WTC11 (cell line): ENCODE results near the gene GPS2. TPM values are rescaled to one million over a fixed set of nuclear protein-coding genes. Genes with fewer than 3 reads are reported as not detected.

Experiments
- ATAC-seq: fragments of 200-7000 bp; cut with Tn5 transposase; 2 replicates; pipeline ENCODE4 v1.10.0; 2021; ENCODE audit warnings: mild to moderate bottlenecking, moderate library complexity
- CTCF ChIA-PET: fragments of 300-600 bp; sonication (Branson Sonifier 250); formaldehyde crosslinking; loops from one replicate; lab custom pipeline; 2021; ENCODE audit warnings: antibody characterized with exemption; lab: Charles Lee
- POLR2A ChIA-PET: fragments of 350-600 bp; sonication (Branson Sonifier 250); formaldehyde crosslinking; loops from one replicate; lab custom pipeline; 2021; ENCODE audit warnings: antibody characterized with exemption; lab: Charles Lee
- DNase-seq: peaks from one replicate; pipeline ENCODE4 v3.0.0; 2021; ENCODE audit warnings: low spot score
- H3K27ac Mint-ChIP-seq: 2 replicates; pipeline ENCODE4 v1.8.0; 2021; ENCODE audit warnings: mixed read lengths
- H3K27me3 Mint-ChIP-seq: 2 replicates; pipeline ENCODE4 v1.8.0; 2021; ENCODE audit warnings: low read depth, mild to moderate bottlenecking, moderate library complexity, mixed read lengths
- H3K36me3 Mint-ChIP-seq: 2 replicates; pipeline ENCODE4 v1.8.0; 2021; ENCODE audit warnings: mixed read lengths
- H3K4me1 Mint-ChIP-seq: 2 replicates; pipeline ENCODE4 v1.8.0; 2022; ENCODE audit warnings: mixed read lengths
- H3K4me3 Mint-ChIP-seq: 2 replicates; pipeline ENCODE4 v1.8.0; 2021; ENCODE audit warnings: mild to moderate bottlenecking, moderate library complexity, mixed read lengths
- H3K9me3 Mint-ChIP-seq: 2 replicates; pipeline ENCODE4 v1.8.0; 2021; ENCODE audit warnings: mixed read lengths
- ATF6 ChIP-seq: sonication (generic); formaldehyde crosslinking; IDR thresholded peaks from 2 replicates; pipeline ENCODE4 v1.8.1; 2023; ENCODE audit warnings: mild to moderate bottlenecking, missing genetic modification reagents
- CREM ChIP-seq: sonication (generic); formaldehyde crosslinking; IDR thresholded peaks from 2 replicates; pipeline ENCODE4 v1.8.1; 2022; ENCODE audit warnings: mild to moderate bottlenecking, missing genetic modification reagents, moderate library complexity
- ELF4 ChIP-seq: sonication (generic); formaldehyde crosslinking; IDR thresholded peaks from 2 replicates; pipeline ENCODE4 v1.8.1; 2022; ENCODE audit warnings: low read depth, mild to moderate bottlenecking, moderate library complexity, missing genetic modification reagents
- ESRRA ChIP-seq: sonication (generic); formaldehyde crosslinking; IDR thresholded peaks from 2 replicates; pipeline ENCODE4 v1.8.1; 2022; ENCODE audit warnings: mild to moderate bottlenecking, missing genetic modification reagents, borderline replicate concordance
- FOXJ3 ChIP-seq: sonication (generic); formaldehyde crosslinking; IDR thresholded peaks from 2 replicates; pipeline ENCODE4 v1.9.0; 2021; ENCODE audit warnings: missing genetic modification reagents, mild to moderate bottlenecking, borderline replicate concordance
- MXD4 ChIP-seq: fragments of 250-450 bp; sonication (Bioruptor Pico); IDR thresholded peaks from 2 replicates; pipeline ENCODE4 v1.8.0; 2021; ENCODE audit warnings: mild to moderate bottlenecking, moderate library complexity, borderline replicate concordance
- NFATC4 ChIP-seq: fragments of 250-450 bp; sonication (Bioruptor Pico); IDR thresholded peaks from 2 replicates; pipeline ENCODE4 v1.9.0; 2021; ENCODE audit warnings: mild to moderate bottlenecking
- NR3C1 ChIP-seq: sonication (generic); formaldehyde crosslinking; conservative IDR thresholded peaks from 2 replicates; pipeline ENCODE4 v1.8.1; 2023; ENCODE audit warnings: low read depth, mild to moderate bottlenecking, missing genetic modification reagents
- SMAD3 ChIP-seq: sonication (generic); formaldehyde crosslinking; IDR thresholded peaks from 2 replicates; pipeline ENCODE4 v1.8.0; 2022; ENCODE audit warnings: missing genetic modification reagents, mild to moderate bottlenecking, borderline replicate concordance
- SMAD4 ChIP-seq: sonication (generic); formaldehyde crosslinking; IDR thresholded peaks from 2 replicates; pipeline ENCODE4 v1.8.0; 2022; ENCODE audit warnings: mild to moderate bottlenecking, missing genetic modification reagents
- TEAD4 ChIP-seq: sonication (generic); formaldehyde crosslinking; IDR thresholded peaks from 2 replicates; pipeline ENCODE4 v1.8.0; 2022; ENCODE audit warnings: mild to moderate bottlenecking, missing genetic modification reagents
- ZBTB21 ChIP-seq: sonication (generic); formaldehyde crosslinking; IDR thresholded peaks from 2 replicates; pipeline ENCODE4 v1.8.1; 2023; ENCODE audit warnings: mild to moderate bottlenecking, missing genetic modification reagents, borderline replicate concordance
- ZMAT4 ChIP-seq: fragments of 250-450 bp; sonication (Bioruptor Pico); IDR thresholded peaks from 2 replicates; pipeline ENCODE4 v1.9.0; 2021; ENCODE audit warnings: mild to moderate bottlenecking
- ZNF219 ChIP-seq: sonication (generic); formaldehyde crosslinking; IDR thresholded peaks from 2 replicates; pipeline ENCODE4 v1.8.0; 2023; ENCODE audit warnings: missing genetic modification reagents, mild to moderate bottlenecking, borderline replicate concordance
- ZNF396 ChIP-seq: fragments of 250-450 bp; sonication (Bioruptor Pico); IDR thresholded peaks from 2 replicates; pipeline ENCODE4 v1.8.0; 2021; ENCODE audit warnings: mild to moderate bottlenecking, moderate library complexity, borderline replicate concordance
- ZNF416 ChIP-seq: fragments of 250-450 bp; sonication (Bioruptor Pico); IDR thresholded peaks from 2 replicates; pipeline ENCODE4 v1.9.0; 2021; ENCODE audit warnings: mild to moderate bottlenecking, inconsistent platforms
- total RNA-seq: library from RNA; stranded (reverse); gene quantifications from 3 replicates; pipeline ENCODE4 v1.2.3, GENCODE V29; 2021
- TF ChIP-seq, protein P1 (sequence below): sonication (generic); formaldehyde crosslinking; IDR thresholded peaks from 2 replicates; pipeline ENCODE4 v1.8.0; 2022; ENCODE audit warnings: mild to moderate bottlenecking, missing genetic modification reagents
- TF ChIP-seq, protein P2 (sequence below): sonication (generic); formaldehyde crosslinking; IDR thresholded peaks from 2 replicates; pipeline ENCODE4 v1.8.1; 2023; ENCODE audit warnings: mild to moderate bottlenecking, missing genetic modification reagents, moderate library complexity
- TF ChIP-seq, protein P3 (sequence below): sonication (generic); formaldehyde crosslinking; IDR thresholded peaks from 2 replicates; pipeline ENCODE4 v1.8.1; 2022; ENCODE audit warnings: mild to moderate bottlenecking, moderate library complexity, missing genetic modification reagents
- TF ChIP-seq, protein P4 (sequence below): sonication (generic); formaldehyde crosslinking; IDR thresholded peaks from 2 replicates; pipeline ENCODE4 v1.8.0; 2022; ENCODE audit warnings: mild to moderate bottlenecking, missing genetic modification reagents
- TF ChIP-seq, protein P5 (sequence below): sonication (generic); formaldehyde crosslinking; IDR thresholded peaks from 2 replicates; pipeline ENCODE4 v1.8.0; 2022; ENCODE audit warnings: mild to moderate bottlenecking, missing genetic modification reagents
- TF ChIP-seq, protein P6 (sequence below): sonication (generic); formaldehyde crosslinking; IDR thresholded peaks from 2 replicates; pipeline ENCODE4 v1.8.1; 2022; ENCODE audit warnings: missing genetic modification reagents, borderline replicate concordance

The GPS2 gene
- total RNA-seq, 1 experiment from 2014 or later, result 55.9 TPM

- TF ChIP-seq SMAD4 (CRISPR knock-in tag) (no peak), ELF4 (CRISPR knock-in tag) (0 out of 2 replicates have a peak, but pooled peaks have one; percentile 55), ZMAT4 (CRISPR knock-in tag) (no peak), FOXJ3 (CRISPR knock-in tag) (no peak)
- TF ChIP-seq, protein P1, sequence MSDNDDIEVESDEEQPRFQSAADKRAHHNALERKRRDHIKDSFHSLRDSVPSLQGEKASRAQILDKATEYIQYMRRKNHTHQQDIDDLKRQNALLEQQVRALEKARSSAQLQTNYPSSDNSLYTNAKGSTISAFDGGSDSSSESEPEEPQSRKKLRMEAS (CRISPR knock-in tag), result peak; percentile 6; the same call in 1 of the 2 replicates
- TF ChIP-seq, protein P2, sequence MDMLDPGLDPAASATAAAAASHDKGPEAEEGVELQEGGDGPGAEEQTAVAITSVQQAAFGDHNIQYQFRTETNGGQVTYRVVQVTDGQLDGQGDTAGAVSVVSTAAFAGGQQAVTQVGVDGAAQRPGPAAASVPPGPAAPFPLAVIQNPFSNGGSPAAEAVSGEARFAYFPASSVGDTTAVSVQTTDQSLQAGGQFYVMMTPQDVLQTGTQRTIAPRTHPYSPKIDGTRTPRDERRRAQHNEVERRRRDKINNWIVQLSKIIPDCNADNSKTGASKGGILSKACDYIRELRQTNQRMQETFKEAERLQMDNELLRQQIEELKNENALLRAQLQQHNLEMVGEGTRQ (CRISPR knock-in tag), result peak; percentile 67
- TF ChIP-seq, protein P3, sequence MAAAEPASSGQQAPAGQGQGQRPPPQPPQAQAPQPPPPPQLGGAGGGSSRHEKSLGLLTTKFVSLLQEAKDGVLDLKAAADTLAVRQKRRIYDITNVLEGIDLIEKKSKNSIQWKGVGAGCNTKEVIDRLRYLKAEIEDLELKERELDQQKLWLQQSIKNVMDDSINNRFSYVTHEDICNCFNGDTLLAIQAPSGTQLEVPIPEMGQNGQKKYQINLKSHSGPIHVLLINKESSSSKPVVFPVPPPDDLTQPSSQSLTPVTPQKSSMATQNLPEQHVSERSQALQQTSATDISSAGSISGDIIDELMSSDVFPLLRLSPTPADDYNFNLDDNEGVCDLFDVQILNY (CRISPR knock-in tag), result peak; percentile 82
- TF ChIP-seq, protein P4, sequence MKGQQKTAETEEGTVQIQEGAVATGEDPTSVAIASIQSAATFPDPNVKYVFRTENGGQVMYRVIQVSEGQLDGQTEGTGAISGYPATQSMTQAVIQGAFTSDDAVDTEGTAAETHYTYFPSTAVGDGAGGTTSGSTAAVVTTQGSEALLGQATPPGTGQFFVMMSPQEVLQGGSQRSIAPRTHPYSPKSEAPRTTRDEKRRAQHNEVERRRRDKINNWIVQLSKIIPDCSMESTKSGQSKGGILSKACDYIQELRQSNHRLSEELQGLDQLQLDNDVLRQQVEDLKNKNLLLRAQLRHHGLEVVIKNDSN (CRISPR knock-in tag), result peak; percentile 67; the same call in 1 of the 2 replicates
Observed at GRCh38 chr17:7281074-7281952, 33.8 kb downstream of the GPS2 start, which contains the start of gene SLC2A4 (continued).

GRCh38 chr17:7280519-7281073 lies 34.6 kb downstream of the GPS2 start:
- DNase-seq (peak; percentile 95), ATAC-seq (peak; percentile 83)
- H3K27me3 Mint-ChIP-seq, result peaks cover 21% of the 10 kb centered on the region
- peak overlapping the region; percentile 82 for H3K4me3 Mint-ChIP-seq
- H3K27ac Mint-ChIP-seq, result peak overlapping the region; percentile 94
- no peaks in the 10 kb centered on the region for H3K36me3 Mint-ChIP-seq
- CTCF ChIA-PET, result interaction anchor here (0.6 to 7.0 kb wide), 36 partner anchors 11 to 423 kb away, joined by 3 to 119 read pairs (median 6); partner anchors contain the start of genes ACADVL, ACAP1, CLDN7 and DLG4
- POLR2A ChIA-PET, result interaction anchor here (0.6 to 1.9 kb wide), 11 partner anchors 16 to 280 kb away, joined by 3 to 8 read pairs (median 4); partner anchors contain the start of genes CLDN7, GABARAP and PHF23
- H3K9me3 Mint-ChIP-seq, result no peaks in the 10 kb centered on the region
- H3K4me1 Mint-ChIP-seq, result peaks cover 20% of the 10 kb centered on the region
- TF ChIP-seq TEAD4 (CRISPR knock-in tag) (no peak), NR3C1 (CRISPR knock-in tag) (no peak), ZBTB21 (no peak), CREM (CRISPR knock-in tag) (no peak), ATF6 (CRISPR knock-in tag) (no peak), FOXJ3 (CRISPR knock-in tag) (no peak), ZNF396 (CRISPR knock-in tag) (no peak), ESRRA (CRISPR knock-in tag) (no peak), SMAD3 (CRISPR knock-in tag) (no peak), ZNF219 (CRISPR knock-in tag) (no peak), MXD4 (CRISPR knock-in tag) (no peak), ZNF416 (CRISPR knock-in tag) (no peak), NFATC4 (CRISPR knock-in tag) (no peak)
- TF ChIP-seq, protein P4 (CRISPR knock-in tag), result no peak
- TF ChIP-seq, protein P5, sequence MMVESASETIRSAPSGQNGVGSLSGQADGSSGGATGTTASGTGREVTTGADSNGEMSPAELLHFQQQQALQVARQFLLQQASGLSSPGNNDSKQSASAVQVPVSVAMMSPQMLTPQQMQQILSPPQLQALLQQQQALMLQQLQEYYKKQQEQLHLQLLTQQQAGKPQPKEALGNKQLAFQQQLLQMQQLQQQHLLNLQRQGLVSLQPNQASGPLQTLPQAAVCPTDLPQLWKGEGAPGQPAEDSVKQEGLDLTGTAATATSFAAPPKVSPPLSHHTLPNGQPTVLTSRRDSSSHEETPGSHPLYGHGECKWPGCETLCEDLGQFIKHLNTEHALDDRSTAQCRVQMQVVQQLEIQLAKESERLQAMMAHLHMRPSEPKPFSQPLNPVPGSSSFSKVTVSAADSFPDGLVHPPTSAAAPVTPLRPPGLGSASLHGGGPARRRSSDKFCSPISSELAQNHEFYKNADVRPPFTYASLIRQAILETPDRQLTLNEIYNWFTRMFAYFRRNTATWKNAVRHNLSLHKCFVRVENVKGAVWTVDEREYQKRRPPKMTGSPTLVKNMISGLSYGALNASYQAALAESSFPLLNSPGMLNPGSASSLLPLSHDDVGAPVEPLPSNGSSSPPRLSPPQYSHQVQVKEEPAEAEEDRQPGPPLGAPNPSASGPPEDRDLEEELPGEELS (CRISPR knock-in tag), result no peak
- TF ChIP-seq, protein P6, sequence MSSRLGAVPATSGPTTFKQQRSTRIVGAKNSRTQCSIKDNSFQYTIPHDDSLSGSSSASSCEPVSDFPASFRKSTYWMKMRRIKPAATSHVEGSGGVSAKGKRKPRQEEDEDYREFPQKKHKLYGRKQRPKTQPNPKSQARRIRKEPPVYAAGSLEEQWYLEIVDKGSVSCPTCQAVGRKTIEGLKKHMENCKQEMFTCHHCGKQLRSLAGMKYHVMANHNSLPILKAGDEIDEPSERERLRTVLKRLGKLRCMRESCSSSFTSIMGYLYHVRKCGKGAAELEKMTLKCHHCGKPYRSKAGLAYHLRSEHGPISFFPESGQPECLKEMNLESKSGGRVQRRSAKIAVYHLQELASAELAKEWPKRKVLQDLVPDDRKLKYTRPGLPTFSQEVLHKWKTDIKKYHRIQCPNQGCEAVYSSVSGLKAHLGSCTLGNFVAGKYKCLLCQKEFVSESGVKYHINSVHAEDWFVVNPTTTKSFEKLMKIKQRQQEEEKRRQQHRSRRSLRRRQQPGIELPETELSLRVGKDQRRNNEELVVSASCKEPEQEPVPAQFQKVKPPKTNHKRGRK, result no peak
